ENCODE results near the gene A4GALT.
"Not testable (repeated sequence)": the region's sequence is repeated elsewhere in the genome, so short reads cannot be mapped to it uniquely, and the experiment has no call there.

Gene A4GALT, protein sequence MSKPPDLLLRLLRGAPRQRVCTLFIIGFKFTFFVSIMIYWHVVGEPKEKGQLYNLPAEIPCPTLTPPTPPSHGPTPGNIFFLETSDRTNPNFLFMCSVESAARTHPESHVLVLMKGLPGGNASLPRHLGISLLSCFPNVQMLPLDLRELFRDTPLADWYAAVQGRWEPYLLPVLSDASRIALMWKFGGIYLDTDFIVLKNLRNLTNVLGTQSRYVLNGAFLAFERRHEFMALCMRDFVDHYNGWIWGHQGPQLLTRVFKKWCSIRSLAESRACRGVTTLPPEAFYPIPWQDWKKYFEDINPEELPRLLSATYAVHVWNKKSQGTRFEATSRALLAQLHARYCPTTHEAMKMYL

DNA sequence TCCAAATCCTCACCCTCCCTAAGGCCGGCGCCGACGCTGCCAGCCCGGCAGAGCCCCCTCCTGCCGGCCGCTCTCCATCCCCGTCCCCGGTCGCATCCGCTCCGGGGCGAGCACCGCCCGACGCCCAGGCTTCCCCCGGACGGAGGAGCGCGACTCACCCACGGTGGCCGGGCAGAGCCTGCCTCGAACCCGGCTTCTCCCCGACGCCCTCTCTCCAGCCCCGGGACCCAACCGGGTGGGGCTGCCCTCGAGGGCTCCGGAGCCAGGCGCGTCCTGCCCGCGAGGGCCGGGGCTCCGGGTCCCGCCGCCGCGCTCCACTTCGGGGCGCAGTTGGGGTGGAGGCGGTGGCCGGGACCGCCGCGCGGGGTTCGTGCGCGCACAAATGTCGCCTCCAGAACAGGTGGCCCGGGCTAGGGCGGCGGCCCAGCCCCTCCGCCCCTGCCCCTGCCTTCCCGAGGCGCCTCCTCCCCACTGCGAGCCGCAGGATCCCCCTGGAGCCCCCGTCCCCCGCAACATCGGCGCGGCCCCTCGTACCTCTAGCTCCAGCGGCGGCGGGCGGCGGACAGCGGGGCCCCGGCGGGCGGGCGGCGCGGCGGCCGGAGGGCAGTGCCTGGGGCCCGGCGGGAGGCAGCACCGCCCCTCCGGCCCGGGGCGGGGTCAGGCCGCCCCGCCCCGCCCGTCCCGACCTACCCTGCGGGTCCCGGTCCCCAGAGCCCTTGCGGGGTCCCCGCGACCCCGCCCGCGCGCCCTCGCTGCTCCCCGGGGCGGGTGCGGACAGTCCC, at the start of gene A4GALT:
TSS of gene A4GALT (minus strand) at position 608 of the 782 bp plus-strand sequence. CDS start 26,919 bp downstream, outside the sequence.
- no peak for DNase-seq

DNA sequence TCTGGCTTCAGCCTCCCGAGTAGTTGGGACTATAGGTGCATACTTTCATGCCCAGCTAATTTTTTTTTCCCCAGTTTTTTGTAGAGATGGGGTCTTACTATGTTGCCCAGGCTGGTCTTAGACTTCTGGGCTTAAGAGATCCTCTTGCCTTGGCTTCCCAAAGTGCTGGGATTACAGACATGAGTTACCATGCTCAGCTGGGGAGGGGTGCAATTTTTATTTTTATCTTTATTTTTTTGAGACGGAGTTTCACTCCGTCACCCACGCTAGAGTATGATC, 49.7 kb upstream of the A4GALT start:
- DNase-seq = no peak

DNA sequence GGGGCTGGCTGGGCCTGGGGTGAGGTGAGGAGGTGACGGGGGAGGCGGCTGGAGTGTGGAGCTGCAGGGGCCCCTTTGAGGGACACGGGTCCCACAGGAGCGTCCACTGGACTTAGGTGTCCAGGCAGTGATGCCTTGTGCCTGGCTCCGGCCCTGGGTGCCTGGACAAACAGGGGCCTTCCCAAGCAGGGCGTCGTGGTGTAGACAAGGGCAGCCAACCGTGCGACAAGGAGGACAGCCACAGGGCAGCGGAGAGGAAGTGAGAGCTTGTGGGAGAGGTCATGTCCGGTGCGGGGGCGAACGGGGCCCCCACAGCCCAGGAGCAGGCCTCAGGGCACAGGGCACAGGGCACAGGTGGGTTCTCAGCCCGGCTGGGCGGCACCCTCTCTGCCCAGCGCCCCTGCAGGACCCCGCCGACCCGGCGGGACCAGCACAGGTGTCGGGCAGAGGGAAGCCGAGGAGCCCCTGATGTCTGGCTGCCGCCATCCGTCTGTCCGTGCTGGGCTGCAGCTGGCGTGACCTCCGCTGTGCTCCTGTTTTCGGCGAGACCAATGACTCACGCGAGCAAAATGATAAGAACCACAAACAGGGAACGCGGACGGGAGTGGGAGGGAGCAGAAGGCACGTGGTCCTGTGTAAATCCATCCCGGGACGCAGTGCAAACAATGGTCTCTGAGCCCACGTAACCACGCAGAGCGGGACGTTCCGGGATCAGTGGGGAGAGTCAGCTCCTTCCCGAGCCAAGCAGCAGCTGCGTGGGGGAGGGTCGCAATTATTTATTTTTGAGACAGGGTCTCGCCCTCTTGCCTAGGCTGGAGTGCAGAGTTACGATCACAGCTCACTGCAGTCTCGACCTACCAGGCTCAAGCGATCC, 49.1 kb upstream of the A4GALT start:
- no peak for DNase-seq

DNA sequence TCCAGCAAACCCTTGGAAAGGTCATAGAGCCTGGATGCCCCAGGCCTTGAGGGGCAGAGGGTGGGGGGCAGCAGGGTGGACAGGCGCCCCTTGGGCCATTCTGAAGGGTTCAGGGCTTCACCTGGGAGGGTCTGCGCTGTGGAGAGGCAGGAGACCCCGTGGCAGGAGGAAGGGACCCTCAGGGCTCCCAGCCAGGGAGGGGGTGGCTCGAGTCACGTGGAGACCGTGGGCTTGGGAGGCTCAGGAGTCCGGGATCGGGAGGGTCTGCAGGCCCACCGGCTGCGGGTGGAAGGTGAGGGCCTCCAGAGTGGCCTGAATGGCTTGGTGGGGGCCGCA, 48.5 kb upstream of the A4GALT start:
- no peak for DNase-seq

DNA sequence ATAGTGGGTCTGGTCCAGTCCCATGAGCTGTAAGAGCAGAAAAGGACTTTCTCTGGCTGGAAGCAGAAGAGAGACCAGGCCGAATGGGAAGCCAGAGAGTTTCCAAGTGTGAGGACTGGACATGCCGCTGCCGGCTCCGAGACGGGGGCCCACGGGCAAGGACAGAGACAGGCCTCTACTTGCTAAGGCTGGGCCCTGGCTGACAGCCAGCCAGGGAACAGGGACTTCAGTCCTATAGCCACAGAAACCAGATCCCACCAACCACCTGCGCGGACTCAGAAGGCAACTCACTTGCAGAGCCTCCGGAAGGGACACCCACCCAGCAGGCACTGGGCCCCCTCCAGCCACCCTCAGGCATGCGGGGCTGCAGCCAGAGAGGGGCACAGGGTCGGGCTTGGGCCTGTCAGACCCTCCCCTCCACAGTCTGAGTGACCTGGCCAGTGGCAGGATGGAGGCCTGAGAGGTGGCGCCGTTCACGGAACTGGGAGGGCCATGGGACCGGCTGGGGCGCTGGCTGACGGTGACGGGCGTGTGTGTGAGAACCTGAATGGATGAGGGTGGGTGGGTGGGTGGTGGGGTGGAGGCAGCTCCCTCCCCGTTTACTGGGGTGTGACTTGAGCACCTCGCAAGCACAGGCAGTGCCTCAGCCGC, 47.8 kb upstream of the A4GALT start:
- DNase-seq = no peak

DNA sequence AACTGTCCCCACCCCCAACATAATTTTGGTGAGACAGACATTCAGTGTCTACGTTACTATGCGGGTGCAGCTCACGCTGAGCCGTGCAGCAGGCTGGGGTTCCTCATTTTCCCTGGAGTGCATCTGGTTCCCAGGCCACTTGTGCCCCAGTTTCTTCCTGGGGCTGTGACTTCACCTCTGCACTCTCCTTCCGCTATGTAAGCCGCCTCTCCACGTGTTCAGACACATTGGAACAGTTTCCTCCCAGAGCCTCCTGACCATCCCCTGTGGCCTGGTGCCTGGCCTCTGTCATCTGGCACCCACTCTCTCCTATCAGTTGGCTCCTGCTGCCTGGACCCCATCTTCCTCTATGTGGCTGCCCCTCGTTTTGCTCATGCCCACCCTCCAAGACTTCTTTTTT, 46.2 kb upstream of the A4GALT start:
- DNase-seq = no peak

DNA sequence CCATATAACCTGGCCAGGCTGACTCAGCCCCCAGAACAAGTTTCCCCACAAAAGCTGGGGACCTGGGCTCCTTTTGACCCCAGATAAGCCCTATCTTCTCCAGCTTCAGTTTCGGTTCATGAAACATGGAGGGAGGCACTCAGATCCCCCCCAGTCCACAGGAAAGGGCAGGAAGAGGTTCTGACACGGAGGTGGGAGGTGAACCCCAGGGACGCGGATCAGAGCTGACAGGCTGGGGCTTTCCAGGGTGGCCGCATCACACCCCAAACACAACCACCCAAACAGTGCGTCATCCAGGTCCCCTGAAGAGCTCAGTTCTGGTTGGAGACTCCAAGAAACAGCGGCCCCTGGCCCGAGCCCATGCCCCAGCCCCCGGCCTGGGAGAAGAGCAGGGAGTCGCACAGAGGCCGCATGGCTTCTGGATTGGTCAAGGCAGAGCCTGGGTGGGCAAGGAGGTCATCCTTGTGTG, 44.3 kb upstream of the A4GALT start:
- DNase-seq = no peak

DNA sequence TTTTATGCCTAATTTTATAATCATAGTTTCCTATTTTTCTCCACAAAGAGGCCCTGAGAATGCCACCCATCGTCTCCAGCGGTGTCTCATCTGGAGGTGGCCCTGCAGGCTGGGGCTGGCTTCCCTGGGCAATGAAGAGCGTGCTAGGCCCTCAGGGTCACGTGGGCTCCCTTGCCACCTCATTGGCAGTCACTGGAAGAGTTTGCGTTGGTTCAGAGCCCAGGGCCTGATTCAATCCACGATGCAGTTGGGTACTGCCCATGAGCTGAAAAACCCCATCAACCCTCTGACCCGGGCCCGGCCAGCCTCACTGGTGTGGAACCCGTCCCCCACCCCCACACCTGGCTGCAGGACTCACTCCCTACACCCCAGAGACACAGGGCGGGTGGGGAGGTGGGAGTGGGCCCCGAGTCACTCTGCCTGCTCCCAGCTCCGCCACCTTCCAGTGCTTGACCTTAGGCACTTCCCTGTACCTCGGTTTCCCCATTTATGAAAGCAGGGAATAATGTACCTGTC, 43.4 kb upstream of the A4GALT start:
- DNase-seq = no peak

DNA sequence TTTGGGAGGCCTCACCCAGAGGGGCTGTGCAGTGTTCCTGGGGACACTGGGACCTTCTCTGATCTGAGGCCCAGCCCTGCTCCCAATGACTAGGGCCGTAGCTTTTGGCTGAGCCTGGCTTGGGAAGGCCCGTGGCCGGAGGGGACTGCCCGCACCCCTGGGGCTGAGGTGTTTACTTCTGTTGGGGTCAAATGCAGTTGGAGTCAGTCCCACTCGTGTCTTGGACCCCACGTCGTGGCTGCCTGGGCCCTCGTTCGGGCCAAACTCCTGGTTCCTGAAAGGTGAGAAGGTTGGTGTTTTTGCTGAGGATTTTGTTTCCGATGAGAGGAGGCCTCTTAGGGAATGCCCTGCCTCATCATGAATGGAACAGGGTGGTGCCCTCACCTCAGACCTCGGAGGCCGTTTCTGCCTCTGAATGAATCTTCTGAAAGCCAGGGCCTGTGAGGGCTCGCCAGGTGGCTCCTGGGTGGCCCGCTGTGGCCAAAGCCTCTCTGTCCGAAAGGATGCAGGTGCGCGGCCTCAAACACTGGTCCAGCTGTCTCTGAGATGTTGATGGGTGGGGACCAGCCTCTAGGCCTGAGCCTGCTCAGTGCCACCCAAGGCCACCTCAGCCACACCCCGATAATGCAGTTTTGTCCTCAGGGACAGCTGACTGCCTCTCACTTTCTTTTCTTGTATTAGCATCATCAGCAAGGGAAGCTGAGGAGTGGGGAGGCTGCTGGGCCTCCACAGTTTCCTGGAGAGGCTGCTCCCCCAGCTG, 40.3 kb upstream of the A4GALT start:
- no peak for DNase-seq

DNA sequence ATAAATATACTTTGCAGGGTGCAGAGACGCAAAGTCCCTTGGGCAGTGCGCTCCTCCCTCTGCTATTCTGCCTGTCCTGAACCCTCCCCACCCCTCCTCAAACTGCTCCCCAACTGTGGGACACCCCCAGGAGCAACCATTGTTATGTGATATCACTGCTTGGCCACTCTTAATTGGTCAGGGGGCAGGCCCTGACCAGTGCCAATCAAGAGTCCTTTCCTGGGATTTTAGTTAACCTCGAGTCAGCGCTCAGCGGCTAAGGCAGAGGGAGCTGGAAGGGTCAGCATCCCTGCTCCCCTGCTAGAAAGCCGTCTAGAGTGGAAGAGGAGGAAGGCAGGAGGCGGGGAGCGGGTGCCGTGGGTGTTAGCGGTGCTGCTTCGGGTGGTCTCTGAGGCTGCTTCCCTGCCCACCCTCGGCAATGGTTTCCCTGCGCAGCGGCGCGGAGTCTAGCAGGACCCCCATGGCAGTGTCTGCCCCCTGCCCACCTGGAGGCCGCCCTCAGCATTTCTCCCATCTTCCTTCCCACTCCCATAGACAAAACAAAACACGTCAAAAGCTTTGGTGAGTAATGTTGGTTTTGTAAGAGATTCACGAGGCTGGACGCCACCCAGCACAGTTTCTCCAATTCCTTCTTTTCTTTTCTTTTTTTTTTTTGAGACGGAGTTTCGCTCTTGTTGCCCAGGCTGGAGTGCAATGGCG, 38.4 kb upstream of the A4GALT start:
- DNase-seq = no peak

DNA sequence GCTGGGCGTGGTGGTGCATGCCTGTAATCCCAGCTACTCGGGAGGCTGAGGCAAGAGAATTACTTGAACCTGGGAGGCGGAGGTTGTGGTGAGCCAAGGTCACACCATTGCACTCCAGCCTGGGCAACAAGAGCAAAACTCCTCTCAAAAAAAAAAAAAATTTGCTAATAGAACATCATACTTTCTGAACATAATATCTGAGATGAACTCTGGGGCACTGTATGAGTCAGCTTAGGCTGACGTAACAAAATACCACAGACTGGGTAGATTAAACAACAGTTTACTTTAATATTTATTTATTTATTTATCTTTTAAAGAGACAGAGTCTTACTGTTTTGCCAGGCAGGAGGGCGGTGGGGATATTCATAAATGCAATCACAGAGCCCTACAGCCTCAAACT, 34.9 kb upstream of the A4GALT start:
- DNase-seq = not testable (repeated sequence)

DNA sequence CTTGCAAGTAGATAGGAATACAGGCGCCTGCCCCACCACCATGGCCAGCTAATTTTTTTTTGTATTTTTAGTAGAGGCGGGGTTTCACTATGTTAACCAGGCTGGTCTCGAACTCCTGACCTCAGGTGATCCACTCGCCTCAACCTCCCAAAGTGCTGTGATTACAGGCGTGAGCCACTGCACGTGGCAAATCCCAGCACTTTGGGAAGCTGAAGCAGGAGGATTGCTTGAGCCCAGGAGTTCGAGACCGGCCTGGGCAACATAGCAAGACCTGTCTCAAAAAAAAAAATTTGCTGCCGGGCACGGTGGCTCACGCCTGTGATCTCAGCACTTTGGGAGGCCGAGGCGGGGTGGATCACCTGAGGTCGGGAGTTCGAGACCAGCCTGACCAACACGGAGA, 34.5 kb upstream of the A4GALT start:
- DNase-seq = not testable (repeated sequence)

DNA sequence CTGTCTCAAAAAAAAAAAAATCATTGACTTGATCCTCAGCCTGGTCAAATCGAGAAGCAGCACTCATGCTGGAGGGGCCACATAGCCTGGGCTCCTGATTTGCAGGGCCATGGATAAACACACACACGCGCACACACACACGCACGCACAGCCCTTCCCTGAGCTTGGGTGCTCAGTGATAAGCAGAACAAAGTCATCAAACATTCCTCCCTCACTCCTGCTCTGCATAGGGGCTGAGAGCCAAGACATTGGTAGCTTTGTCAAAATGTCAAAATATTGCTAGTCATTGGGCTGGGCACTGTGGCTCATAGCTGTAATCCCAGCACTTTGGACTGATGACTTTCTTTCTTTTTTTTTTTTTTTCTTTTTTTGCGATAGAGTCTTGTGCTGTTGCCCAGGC, 34.0 kb upstream of the A4GALT start:
- DNase-seq = no peak

DNA sequence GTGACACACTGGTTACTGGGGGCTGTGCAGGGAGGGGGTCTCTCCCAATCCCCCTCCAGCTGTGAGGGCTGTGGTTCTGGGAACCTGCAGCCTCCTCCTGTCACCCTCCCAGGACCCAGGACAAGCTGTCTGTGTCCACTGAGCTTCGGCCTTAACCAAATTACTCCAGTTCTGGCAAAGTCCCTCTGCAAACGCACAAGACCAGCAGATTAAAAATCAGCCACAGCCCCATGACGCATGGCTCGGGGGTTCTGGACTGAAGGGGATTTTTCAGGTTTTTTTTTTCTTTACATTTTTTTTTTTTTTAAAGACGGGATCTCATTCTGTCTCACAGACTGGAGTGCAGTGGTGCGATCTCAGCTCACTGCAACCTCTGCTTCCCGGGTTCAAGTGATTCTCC, 32.2 kb upstream of the A4GALT start:
- DNase-seq = no peak

DNA sequence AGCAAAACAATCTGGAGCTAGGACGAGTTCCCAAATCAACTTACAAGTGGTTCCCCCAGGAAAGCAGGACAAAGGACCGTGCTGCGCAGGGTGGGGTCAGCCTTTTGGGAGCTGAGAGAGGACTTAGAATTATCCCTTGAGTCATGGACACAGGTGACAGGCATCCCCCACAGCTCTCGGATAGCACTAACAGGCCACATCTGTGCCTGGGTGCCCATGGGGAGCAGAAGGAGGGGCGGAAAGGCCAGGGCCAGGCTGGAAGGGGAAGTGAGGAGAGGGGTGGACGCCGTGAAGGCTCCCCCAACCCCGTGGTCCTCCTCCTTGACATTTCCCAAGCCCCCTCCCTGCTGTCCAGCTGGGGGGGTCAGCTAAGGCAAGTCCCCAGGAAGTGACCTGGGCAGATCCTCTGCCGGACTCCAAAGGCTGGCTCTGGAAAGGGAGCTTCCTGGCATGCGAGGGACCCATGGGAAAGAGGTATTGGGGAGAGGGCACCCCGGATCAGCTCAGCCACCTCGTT, 31.6 kb upstream of the A4GALT start:
- DNase-seq = no peak

DNA sequence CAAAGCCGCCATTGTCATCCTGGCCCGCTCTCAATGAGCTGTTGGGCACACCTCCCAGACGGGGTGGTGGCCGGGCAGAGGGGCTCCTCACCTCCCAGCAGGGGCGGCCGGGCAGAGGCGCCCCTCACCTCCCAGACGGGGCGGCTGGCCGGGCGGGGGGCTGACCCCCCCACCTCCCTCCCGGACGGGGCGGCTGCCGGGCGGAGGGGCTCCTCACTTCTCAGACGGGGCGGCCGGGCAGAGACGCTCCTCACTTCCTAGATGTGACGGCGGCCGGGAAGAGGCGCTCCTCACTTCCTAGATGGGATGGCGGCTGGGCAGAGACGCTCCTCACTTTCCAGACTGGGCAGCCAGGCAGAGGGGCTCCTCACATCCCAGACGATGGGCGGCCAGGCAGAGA, 29.8 kb upstream of the A4GALT start:
- DNase-seq = not testable (repeated sequence)

DNA sequence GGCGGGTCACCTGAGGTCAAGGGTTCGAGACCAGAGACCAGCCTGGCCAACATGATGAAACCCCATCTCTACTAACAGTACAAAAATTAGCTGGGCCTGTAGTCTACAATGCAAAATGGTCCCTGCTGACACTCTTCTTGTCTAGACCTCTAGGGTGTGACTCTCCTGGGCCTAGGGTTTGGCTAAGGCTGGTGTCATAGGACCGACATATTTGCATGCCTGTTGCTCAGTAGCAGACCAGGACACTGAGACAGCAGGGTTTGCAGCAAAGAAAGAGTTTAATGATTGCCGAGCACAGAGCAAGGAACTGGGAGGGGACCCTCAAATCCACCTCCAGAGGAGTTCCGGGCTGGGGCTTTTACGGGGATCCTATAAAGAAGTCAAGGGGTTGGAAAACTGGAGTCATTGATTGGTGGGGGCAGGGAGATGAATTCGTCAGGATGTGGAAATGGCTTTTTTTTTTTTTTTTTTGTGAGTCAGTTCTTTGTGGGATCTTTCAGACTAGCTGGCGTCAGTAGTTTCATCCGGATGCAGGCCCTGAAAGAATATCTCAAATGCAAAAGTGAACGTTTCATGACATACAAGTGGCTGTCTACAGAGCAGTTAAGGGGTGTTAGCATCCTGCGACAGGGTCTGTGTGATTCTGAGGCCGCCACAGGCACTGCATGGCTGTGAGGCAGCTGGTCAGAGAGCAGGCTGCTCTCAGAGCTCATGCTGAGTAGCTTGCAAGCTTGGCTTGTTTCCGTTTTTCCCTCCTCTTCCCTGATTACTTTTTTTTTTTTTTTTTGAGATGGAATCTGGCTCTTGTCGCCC, 27.2 kb upstream of the A4GALT start:
- no peak for DNase-seq

DNA sequence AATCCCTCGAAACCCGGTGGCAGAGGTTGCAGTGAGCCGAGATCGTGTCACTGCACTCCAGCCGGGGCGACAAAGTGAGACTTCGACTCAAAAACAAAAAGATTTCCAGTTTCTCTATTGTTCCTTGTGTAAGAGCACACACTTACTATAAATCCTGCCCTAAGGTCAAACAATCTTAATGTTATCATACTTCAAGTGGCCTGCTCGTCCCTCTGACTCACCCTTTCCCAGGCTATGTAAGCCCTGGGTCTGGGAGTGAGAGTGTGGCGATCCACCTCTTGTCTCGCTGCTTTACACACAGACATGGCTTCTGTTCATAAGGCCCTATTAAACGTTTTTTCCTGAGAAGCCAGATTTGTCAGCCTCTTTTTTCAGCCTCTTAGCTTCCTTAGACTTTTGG, 24.4 kb upstream of the A4GALT start:
- DNase-seq = no peak

DNA sequence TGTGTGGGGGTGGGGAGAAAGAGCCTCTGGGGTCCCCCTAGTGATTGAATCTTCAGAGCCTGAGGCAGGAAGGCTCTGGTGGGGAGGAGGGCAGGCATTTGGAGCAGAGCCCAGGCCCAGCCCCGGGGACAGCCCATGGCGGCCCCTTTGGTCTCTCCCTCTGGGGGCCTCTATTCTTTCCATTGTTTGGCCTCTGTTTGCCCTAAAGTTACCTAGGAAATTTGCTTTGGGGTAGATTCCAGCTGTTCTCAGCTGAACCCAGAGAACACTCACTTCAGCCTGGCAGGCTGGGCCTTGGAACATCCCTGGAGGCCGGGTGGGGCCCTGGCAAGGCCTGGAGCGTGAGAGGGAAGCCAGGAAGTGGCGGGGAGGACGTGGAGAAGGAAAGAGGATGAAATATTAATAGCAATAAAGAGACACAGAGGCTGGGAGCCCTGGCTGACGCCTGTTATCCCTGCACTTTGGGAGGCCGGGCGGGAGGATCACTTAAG, 22.9 kb upstream of the A4GALT start:
- no peak for DNase-seq

DNA sequence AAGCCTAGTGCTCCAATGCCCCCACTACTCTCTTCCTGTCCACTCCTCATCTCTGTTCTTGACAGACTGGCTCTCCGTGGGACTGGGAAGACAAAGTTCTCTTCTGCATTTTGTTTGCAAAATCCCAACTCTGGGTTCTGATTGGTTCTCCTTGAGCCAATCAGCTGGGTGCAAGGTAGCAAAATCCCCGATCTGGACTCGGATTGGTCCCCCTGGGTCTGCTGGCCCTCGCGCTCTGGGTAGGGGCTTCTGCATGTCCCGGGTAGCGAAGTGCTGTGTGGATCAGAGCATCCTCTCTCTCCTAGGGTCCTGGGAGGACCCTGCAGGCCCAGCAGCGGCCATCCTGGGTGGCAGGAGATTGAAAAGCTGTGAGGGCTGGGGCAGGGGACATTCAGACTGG, 22.3 kb upstream of the A4GALT start:
- no peak for DNase-seq
